IMR-90 (cell line): ENCODE measurements around the gene CTCFL.

Source experiments
- BHLHE40 ChIP-seq: fragments of 150-350 bp; IDR thresholded peaks from 2 replicates; pipeline ENCODE4 v1.6.1; 2016; ENCODE audit warnings: mild to moderate bottlenecking, low read depth, low read length
- CEBPB ChIP-seq: IDR thresholded peaks from 2 replicates; pipeline ENCODE4 v1.6.1; 2012; ENCODE audit warnings: low read depth, low read length, improper control_type of control experiment
- FOS ChIP-seq: fragments of 150-350 bp; IDR thresholded peaks from 2 replicates; pipeline ENCODE4 v1.6.1; 2016; ENCODE audit warnings: low read depth, low read length
- MAZ ChIP-seq: IDR thresholded peaks from 2 replicates; pipeline ENCODE4 v1.6.1; 2012; ENCODE audit warnings: low read depth, mild to moderate bottlenecking, low read length, improper control_type of control experiment, moderate library complexity, borderline replicate concordance
- MXI1 ChIP-seq: IDR thresholded peaks from 2 replicates; pipeline ENCODE4 v1.6.1; 2012; ENCODE audit warnings: low read depth, mild to moderate bottlenecking, low read length, moderate library complexity, borderline replicate concordance
- NFE2L2 ChIP-seq: fragments of 150-350 bp; IDR thresholded peaks from 2 replicates; pipeline ENCODE4 v1.6.1; 2016; ENCODE audit warnings: low read depth, mild to moderate bottlenecking, low read length
- POLR2A ChIP-seq: IDR thresholded peaks from 2 replicates; pipeline ENCODE4 v1.6.1; 2012; ENCODE audit warnings: mild to moderate bottlenecking, low read depth, low read length
- RAD21 ChIP-seq: IDR thresholded peaks from 2 replicates; pipeline ENCODE4 v1.6.1; 2012; ENCODE audit warnings: low read length, improper control_type of control experiment
- RFX5 ChIP-seq: IDR thresholded peaks from 2 replicates; pipeline ENCODE4 v1.8.0; 2012; ENCODE audit warnings: low read depth, mild to moderate bottlenecking, low read length, moderate library complexity
- SMC3 ChIP-seq: fragments of 150-350 bp; IDR thresholded peaks from 2 replicates; pipeline ENCODE4 v1.6.1; 2016; ENCODE audit warnings: low read depth, mild to moderate bottlenecking, antibody characterized with exemption, low read length, moderate library complexity
- TF ChIP-seq, protein P1 (sequence below): conservative IDR thresholded peaks from 2 replicates; pipeline ENCODE4 v1.5.1; 2012; ENCODE audit warnings: mild to moderate bottlenecking, low read depth, low read length, improper control_type of control experiment
- TF ChIP-seq, protein P2 (sequence below): fragments of 150-350 bp; IDR thresholded peaks from 2 replicates; pipeline ENCODE4 v1.6.1; 2017; ENCODE audit warnings: mild to moderate bottlenecking, antibody characterized with exemption, low read length, low read depth

DNA sequence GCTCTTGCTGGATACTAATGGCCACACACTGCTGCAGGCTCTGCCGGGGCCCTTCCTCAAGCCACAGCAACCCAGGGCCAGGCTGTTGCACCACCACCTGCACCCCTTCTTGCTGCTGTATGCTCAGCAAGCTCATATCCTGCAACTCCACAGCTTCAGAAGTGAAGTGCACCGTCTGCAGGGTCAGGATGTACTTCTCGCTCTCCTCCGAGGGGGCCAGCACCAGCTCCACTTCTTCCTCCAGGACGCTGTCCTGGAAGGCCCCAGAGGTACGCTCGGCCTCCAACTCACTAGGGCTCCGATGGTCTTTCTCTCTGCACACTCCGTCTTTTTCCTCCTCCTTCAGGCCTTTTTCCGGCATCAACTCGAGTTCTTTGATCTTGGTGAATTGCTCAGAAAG is 1.2 kb downstream of the CTCFL start:
- TF ChIP-seq, protein P1, sequence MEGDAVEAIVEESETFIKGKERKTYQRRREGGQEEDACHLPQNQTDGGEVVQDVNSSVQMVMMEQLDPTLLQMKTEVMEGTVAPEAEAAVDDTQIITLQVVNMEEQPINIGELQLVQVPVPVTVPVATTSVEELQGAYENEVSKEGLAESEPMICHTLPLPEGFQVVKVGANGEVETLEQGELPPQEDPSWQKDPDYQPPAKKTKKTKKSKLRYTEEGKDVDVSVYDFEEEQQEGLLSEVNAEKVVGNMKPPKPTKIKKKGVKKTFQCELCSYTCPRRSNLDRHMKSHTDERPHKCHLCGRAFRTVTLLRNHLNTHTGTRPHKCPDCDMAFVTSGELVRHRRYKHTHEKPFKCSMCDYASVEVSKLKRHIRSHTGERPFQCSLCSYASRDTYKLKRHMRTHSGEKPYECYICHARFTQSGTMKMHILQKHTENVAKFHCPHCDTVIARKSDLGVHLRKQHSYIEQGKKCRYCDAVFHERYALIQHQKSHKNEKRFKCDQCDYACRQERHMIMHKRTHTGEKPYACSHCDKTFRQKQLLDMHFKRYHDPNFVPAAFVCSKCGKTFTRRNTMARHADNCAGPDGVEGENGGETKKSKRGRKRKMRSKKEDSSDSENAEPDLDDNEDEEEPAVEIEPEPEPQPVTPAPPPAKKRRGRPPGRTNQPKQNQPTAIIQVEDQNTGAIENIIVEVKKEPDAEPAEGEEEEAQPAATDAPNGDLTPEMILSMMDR = no peak
- TF ChIP-seq POLR2A (no peak), CEBPB (no peak), SMC3 (no peak), RAD21 (no peak), FOS (no peak), NFE2L2 (no peak), MXI1 (no peak), RFX5 (no peak), BHLHE40 (no peak), MAZ (no peak)
- TF ChIP-seq, protein P2, sequence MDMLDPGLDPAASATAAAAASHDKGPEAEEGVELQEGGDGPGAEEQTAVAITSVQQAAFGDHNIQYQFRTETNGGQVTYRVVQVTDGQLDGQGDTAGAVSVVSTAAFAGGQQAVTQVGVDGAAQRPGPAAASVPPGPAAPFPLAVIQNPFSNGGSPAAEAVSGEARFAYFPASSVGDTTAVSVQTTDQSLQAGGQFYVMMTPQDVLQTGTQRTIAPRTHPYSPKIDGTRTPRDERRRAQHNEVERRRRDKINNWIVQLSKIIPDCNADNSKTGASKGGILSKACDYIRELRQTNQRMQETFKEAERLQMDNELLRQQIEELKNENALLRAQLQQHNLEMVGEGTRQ = no peak
